Epidermal melanocyte (primary cell): ENCODE measurements around the gene LRMDA.
A peak's percentile ranks its signal among the peaks of the same experiment; 100 is the strongest.
"Not testable (repeated sequence)": the region's sequence is repeated elsewhere in the genome, so short reads cannot be mapped to it uniquely, and the experiment has no call there.

Source experiments
- DNase-seq: peaks from one replicate; pipeline ENCODE4 v3.0.0; 2011; ENCODE audit warnings: low spot score; ENCODE audit not compliant: insufficient read length

Gene LRMDA

DNA sequence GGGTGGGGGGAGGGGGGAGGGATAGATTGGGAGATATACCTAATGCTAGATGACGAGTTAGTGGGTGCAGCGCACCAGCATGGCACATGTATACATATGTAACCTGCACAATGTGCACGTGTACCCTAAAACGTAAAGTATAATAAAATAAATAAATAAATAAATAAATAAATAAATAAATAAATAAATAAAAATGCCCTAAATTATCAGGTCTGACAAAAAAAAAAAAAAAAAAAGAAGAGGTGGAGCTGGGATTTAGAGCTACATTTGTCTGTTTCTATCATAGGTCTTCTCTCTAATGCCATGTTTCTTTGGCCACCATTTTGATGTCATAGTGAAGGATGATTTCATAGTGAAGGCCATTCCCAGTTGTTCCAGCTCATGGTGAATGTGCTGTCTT is 1095.4 kb downstream of the LRMDA start:
- DNase-seq, result not testable (repeated sequence)

GRCh38 chr10:76540331-76540730 is 1108.9 kb downstream of the LRMDA start:
- no peak for DNase-seq

DNA sequence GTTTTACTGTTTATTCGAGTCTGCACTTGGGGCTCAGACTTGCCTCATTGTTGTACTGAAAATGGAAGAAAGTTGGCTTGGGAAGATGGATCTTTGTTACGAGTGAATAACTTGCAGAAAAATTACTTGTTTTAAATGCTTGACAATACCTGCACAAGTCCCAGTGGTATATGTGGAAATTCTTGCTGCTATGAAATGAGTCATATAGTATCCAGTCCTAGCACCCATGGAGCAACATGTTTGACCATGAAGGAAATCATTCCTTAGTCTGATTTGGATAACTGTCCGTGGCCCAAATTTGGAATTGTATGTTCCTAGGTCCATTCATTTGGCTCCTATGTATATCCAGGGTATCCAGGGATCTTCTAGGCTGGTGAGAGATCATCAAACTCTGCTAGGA is 1109.4 kb downstream of the LRMDA start:
- DNase-seq, result no peak

DNA sequence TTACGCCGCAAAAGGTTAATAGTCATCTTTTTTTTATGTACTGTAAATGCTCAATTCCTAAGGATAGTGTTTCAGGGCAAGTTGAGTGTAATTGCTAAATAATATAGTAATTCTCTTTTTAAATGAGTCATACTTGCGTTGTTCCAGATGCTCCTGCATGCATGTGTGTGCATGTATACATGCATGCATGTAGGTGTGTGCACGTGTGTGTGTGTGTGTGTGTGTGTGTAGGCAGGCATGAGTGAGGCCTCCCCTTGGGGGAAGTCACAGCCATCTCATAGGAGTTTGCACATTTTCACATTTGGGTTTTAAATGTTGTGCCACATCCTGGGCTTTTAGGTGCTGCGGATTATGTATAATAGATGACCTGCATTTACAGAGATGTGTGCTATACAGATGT is 1110.4 kb downstream of the LRMDA start:
- DNase-seq, result no peak

DNA sequence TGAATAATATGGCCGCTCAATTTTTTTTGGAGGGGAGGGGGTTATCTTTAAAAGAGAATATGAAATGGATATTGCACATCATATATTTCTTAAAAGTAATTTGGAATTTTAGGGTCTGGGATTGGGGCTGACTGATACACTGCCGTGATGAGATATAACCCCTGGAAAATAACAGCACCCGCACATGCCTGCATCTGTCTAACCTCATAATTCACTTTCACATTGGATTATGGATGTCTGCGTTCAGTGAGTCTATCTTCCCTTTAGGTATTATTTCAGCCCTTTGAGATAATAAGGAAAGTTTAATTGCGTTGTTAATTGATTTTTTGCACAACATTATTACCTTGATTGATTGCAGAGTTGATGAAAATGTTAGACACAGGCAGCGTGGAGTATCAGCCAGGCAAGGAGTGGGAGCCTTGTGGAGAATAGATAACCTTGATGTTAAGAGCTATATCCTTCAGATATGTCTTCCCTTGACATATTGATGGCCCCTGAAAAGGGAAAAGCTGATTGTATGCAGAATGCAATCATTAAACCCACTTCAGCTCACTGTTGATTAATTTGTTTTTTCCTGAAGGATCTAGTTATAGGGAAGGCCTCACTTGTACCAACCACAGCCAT is 1111.0 kb downstream of the LRMDA start:
- no peak for DNase-seq

DNA sequence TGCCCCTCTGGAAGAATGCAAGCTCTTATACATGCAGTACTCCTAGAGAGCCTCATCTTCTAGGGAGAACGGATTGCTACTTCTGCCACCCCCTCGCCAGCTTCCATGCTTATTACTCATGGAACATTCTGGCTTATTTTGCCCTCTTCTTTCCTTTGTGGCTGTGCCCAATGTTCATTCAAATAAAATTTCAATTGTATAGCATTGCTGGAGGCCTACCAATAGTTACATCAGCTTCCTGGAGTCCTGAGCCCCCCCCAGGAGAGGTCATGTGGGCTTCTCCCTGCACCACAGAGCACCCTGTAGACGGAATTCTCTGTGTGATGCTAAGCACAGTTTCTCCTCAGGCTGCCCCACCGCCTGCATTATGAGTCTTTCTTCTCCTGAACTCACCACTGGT is 1112.2 kb downstream of the LRMDA start:
- no peak for DNase-seq

GRCh38 chr10:76544789-76545188 is 1113.4 kb downstream of the LRMDA start:
- no peak for DNase-seq

DNA sequence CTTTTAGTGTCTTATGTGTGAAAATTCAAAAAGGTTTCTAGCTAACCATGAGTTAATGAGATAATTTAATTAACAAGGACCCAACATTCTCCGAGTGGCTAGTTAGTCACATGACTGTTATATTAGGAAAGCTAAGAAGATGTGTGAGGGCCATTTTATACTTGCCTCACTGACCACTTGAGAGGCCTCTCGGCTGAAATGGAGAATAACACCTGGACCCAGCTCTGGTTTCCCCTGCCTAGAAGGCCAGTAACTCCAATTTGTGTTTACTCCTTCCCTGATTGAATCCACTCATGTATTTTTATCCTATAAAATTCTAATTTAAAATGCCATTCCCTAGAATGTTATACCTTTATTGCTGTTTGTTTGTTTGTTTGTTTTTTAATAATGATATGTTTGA is 1115.0 kb downstream of the LRMDA start:
- no peak for DNase-seq

DNA sequence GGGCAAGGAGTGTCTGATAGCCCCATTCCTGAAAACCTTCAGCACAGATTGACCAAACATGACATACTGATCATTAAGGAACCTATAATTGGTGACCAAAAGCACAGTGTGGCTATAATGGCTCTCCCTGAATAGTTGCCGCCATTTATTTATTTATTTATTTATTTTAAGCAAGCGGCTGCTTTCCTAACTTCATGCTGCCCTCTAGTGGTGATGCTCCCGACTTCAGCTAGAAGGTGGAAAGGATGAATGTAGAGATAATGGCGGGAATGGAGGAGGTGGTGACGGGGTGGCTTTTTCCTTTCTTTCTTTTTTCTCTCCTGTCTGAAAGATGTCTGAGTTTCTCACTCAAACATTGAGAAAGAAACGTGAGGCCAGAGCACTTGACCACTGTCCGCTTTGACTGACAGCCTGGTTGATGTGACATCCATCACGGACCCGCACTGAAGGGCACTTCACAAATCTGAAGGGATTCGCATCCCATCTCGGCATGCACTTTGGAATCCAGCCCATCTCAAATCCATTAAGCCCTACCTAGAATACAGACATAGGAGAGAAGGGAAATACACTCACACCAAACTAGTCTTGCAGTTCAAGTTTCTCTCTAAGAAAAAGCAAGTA is 1116.0 kb downstream of the LRMDA start:
- peak; percentile 27 for DNase-seq

GRCh38 chr10:76548716-76549115 is 1117.3 kb downstream of the LRMDA start:
- DNase-seq, result no peak

DNA sequence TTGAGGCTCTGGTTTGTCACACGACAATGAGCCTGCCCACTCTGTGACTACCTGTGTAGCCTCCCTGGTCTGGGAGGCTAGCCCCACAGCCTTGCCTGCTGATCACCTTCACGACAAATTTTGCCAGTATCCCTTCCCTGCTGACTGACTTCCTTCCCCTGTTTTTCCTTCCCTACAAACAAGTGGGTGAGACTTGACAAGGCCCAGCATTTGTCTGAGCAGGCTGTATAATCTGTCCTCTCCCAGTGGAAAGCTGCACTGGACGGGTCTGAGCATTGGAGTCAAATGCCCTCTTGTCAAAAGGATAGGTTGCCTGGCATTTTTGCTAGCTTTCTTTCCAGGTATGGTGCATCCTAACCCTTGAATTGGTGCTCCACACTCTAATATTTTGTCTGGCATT is 1117.7 kb downstream of the LRMDA start:
- DNase-seq, result no peak

DNA sequence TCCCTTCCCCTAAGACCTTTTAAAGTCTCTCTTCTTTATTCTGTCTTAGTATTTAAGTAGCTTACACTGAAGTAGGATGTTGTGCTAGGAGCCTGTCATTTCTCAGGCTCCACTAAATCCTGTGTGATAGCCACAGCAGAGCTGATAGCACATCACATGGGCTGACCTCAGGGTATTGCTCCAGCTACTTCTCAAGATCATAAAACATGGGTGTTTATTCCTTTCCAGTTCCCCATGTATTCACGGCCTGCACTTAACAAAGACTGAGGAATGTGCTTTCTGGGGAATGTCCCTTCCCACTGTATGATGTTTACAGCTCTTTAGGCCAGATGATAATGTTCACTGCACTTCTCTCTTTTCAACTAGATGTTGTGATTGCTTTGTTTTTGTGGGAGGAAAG is 1119.4 kb downstream of the LRMDA start:
- DNase-seq, result peak; percentile 59

GRCh38 chr10:76552091-76552873 is 1120.9 kb downstream of the LRMDA start:
- DNase-seq, result no peak

- DNase-seq, result no peak
Observed at GRCh38 chr10:76553263-76554032, 1122.0 kb downstream of the LRMDA start.

- DNase-seq, result no peak
Observed at GRCh38 chr10:76554033-76554408, 1122.6 kb downstream of the LRMDA start.

GRCh38 chr10:76554478-76554877 is 1123.1 kb downstream of the LRMDA start:
- DNase-seq, result no peak

GRCh38 chr10:76555067-76555670 is 1123.7 kb downstream of the LRMDA start:
- DNase-seq, result no peak

GRCh38 chr10:76557366-76557765 is 1125.9 kb downstream of the LRMDA start:
- no peak for DNase-seq

DNA sequence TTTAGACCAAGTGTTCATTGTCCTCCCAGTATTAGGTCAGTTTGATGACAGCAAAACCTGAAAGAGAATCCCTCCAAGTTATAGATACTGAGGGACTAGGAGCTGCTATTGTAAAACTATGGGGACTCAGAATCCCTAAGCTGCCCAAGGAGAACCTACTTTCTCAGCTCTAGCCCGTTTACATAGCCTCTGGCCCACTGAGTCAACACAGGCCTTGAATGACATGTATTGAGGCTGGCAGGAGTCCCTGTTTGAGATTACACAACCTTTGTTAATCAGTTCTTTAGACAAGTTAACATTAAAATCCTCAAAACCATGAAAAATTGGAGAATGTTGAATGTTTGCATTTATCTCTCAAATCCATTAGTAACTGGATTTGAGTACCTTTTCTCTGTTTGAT is 1127.2 kb downstream of the LRMDA start:
- DNase-seq, result no peak

GRCh38 chr10:76558996-76559891 is 1127.8 kb downstream of the LRMDA start:
- no peak for DNase-seq

DNA sequence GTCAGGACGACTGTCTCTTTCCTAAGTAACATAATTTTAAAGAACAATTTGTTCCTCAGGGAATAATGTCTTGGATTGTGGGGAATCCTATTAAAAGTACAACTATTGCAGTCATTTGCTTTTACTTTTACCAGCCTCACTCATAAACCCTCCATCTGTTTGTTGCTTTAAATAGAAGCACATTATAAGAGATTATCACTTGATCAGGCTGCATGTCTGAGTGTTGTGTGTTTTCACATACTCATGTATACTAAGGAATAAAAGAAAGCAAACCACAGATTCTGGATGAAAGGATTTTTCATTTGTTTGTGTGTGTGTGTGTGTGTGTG is 1128.4 kb downstream of the LRMDA start:
- no peak for DNase-seq
